Activated T-cell treated with anti-CD3 and anti-CD28 coated beads for 1 hour (primary cell): ENCODE measurements around the gene HYKK.
A peak's percentile ranks its signal among the peaks of the same experiment; 100 is the strongest.
"Not testable (repeated sequence)": the region's sequence is repeated elsewhere in the genome, so short reads cannot be mapped to it uniquely, and the experiment has no call there.

Source experiments
- DNase-seq: peaks from one replicate; pipeline ENCODE4 v3.0.0-alpha.2; 2020; ENCODE audit warnings: low read depth

The HYKK gene

GRCh38 chr15:78506971-78507830, at the start of gene HYKK:
TSS of gene HYKK (plus strand) at chr15:78507577. CDS start at chr15:78513089, 5,512 bp downstream.
- DNase-seq = peak; percentile 51

GRCh38 chr15:78460737-78461136, 46.6 kb upstream of the HYKK start:
- DNase-seq = no peak

- DNase-seq = no peak
Observed at GRCh38 chr15:78461171-78461888, 46.0 kb upstream of the HYKK start.

- DNase-seq = no peak
Observed at GRCh38 chr15:78469031-78469430, 38.3 kb upstream of the HYKK start.

GRCh38 chr15:78477295-78477694, 30.1 kb upstream of the HYKK start:
- no peak for DNase-seq

- no peak for DNase-seq
Observed at GRCh38 chr15:78479650-78480049, 27.7 kb upstream of the HYKK start.

- no peak for DNase-seq
Observed at GRCh38 chr15:78481917-78482316, 25.5 kb upstream of the HYKK start.

GRCh38 chr15:78492872-78493271, 14.5 kb upstream of the HYKK start:
- no peak for DNase-seq

GRCh38 chr15:78501857-78502256, 5.5 kb upstream of the HYKK start:
- DNase-seq = no peak

GRCh38 chr15:78502641-78503040, 4.7 kb upstream of the HYKK start:
- DNase-seq = no peak

- DNase-seq = no peak
Observed at GRCh38 chr15:78507831-78508160, 419 bp downstream of the HYKK start.

GRCh38 chr15:78508272-78508671, 895 bp downstream of the HYKK start:
- DNase-seq = no peak

- no peak for DNase-seq
Observed at GRCh38 chr15:78509726-78510312, 2.4 kb downstream of the HYKK start.

GRCh38 chr15:78520035-78520434, 12.7 kb downstream of the HYKK start:
- not testable (repeated sequence) for DNase-seq

GRCh38 chr15:78524230-78524629, 16.9 kb downstream of the HYKK start:
- no peak for DNase-seq

- no peak for DNase-seq
Observed at GRCh38 chr15:78527325-78527724, 19.9 kb downstream of the HYKK start.

GRCh38 chr15:78533331-78533730, 26.0 kb downstream of the HYKK start:
- DNase-seq = no peak

- no peak for DNase-seq
Observed at GRCh38 chr15:78536134-78536533, 28.8 kb downstream of the HYKK start.

- DNase-seq = no peak
Observed at GRCh38 chr15:78537266-78537905, 30.0 kb downstream of the HYKK start.

GRCh38 chr15:78538358-78538757, 31.0 kb downstream of the HYKK start:
- DNase-seq = no peak

GRCh38 chr15:78539464-78540140, 32.2 kb downstream of the HYKK start:
- not testable (repeated sequence) for DNase-seq
